Mesendoderm (in vitro differentiated cells): ENCODE data around the gene RIT2.

Source experiments
- DNase-seq: peaks from one replicate; pipeline ENCODE4 v3.0.0; 2013
- H2AK5ac ChIP-seq: 2 replicates; pipeline ENCODE4 v1.6.1; 2013; ENCODE audit warnings: low read length, inconsistent platforms
- H2BK120ac ChIP-seq: 2 replicates; pipeline ENCODE4 v1.6.1; 2013; ENCODE audit warnings: low read depth, mild to moderate bottlenecking, low read length, moderate library complexity, mixed read lengths
- H2BK15ac ChIP-seq: replicated peaks from 2 replicates; pipeline ENCODE4 v1.6.1; 2013; ENCODE audit warnings: low read depth, mild to moderate bottlenecking, moderate library complexity
- H2BK5ac ChIP-seq: 2 replicates; pipeline ENCODE4 v1.6.1; 2013; ENCODE audit warnings: low read length, inconsistent platforms
- H3K18ac ChIP-seq: 2 replicates; pipeline ENCODE4 v1.6.1; 2013; ENCODE audit warnings: mild to moderate bottlenecking, low read length, mixed read lengths
- H3K23ac ChIP-seq: one replicate; pipeline ENCODE4 v1.6.1; 2013; ENCODE audit warnings: low read length
- H3K27ac ChIP-seq: 2 replicates; pipeline ENCODE4 v1.5.1; 2013; ENCODE audit warnings: low read depth, mild to moderate bottlenecking, inconsistent platforms, low read length, moderate library complexity
- H3K27me3 ChIP-seq: 2 replicates; pipeline ENCODE4 v1.6.1; 2013; ENCODE audit warnings: low read length, control low read depth, mild to moderate bottlenecking, inconsistent platforms; ENCODE audit not compliant: insufficient read depth, poor library complexity
- H3K36me3 ChIP-seq: 2 replicates; pipeline ENCODE4 v1.6.1; 2013; ENCODE audit warnings: low read length, inconsistent platforms; ENCODE audit not compliant: control insufficient read depth, insufficient read depth
- H3K4ac ChIP-seq: one replicate; pipeline ENCODE4 v1.6.1; 2013; ENCODE audit warnings: low read depth, mild to moderate bottlenecking, low read length, moderate library complexity
- H3K4me1 ChIP-seq: 2 replicates; pipeline ENCODE4 v1.6.1; 2013; ENCODE audit warnings: low read depth, low read length, inconsistent platforms; ENCODE audit not compliant: control insufficient read depth
- H3K4me2 ChIP-seq: 2 replicates; pipeline ENCODE4 v1.6.1; 2013; ENCODE audit warnings: low read length
- H3K4me3 ChIP-seq: 2 replicates; pipeline ENCODE4 v1.5.1; 2013; ENCODE audit warnings: mild to moderate bottlenecking, low read length
- H3K56ac ChIP-seq: one replicate; pipeline ENCODE4 v1.6.1; 2013; ENCODE audit warnings: low read length
- H3K79me1 ChIP-seq: 2 replicates; pipeline ENCODE4 v1.6.1; 2013; ENCODE audit warnings: low read length, inconsistent platforms
- H3K79me2 ChIP-seq: 2 replicates; pipeline ENCODE4 v1.6.1; 2013; ENCODE audit warnings: mild to moderate bottlenecking, low read length; ENCODE audit not compliant: control insufficient read depth, insufficient read depth
- H3K9ac ChIP-seq: 2 replicates; pipeline ENCODE4 v1.6.1; 2013; ENCODE audit warnings: low read length, inconsistent platforms
- H4K5ac ChIP-seq: one replicate; pipeline ENCODE4 v1.6.1; 2013; ENCODE audit warnings: low read length
- H4K8ac ChIP-seq: one replicate; pipeline ENCODE4 v1.6.1; 2013; ENCODE audit warnings: low read depth, mild to moderate bottlenecking, control low read depth, low read length, moderate library complexity
- WGBS: extraction: QIAGEN DNeasy Blood & Tissue Kit; methylation state at CpG from one replicate; pipeline ENCODE4 v1.1.7; 2013; ENCODE audit warnings: low lambda C conversion rate, missing lambda C conversion rate; ENCODE audit not compliant: insufficient coverage; ENCODE audit errors: extremely low coverage; 5-methylcytosine and 5-hydroxymethylcytosine counted together

RIT2 gene

GRCh38 chr18:43113220-43113895 lies 2.1 kb downstream of the RIT2 start:
- WGBS, result no CpG with 5 or more reads among the region's 2 CpGs
- Histone ChIP-seq H2BK5ac (no peak overlapping the region), H3K27me3 (no peaks in the 10 kb centered on the region)

GRCh38 chr18:43108882-43109281 lies 6.6 kb downstream of the RIT2 start:
- Histone ChIP-seq H3K9ac (no peak overlapping the region), H3K23ac (no peak overlapping the region), H3K27me3 (no peaks in the 10 kb centered on the region), H3K27ac (no peak overlapping the region), H3K4me3 (no peak overlapping the region), H3K4me1 (peaks cover 5% of the 10 kb centered on the region), H3K4ac (no peak overlapping the region), H2AK5ac (no peak overlapping the region), H4K5ac (no peak overlapping the region), H2BK15ac (no peak overlapping the region), H3K79me1 (no peaks in the 10 kb centered on the region), H2BK120ac (no peak overlapping the region), H3K18ac (peak overlapping the region; percentile 56), H3K4me2 (no peak overlapping the region), H3K36me3 (no peaks in the 10 kb centered on the region), H3K79me2 (no peaks in the 10 kb centered on the region), H4K8ac (no peak overlapping the region), H2BK5ac (no peak overlapping the region), H3K56ac (no peak overlapping the region)
- DNase-seq, result no peak
- whole genome bisulfite sequencing, result no CpG with 5 or more reads among the region's 4 CpGs

More at GRCh38 chr18:43113220-43113895, 2.1 kb downstream of the RIT2 start:
- no peak overlapping the region for H3K56ac ChIP-seq
- H3K18ac ChIP-seq, result no peak overlapping the region
- no peaks in the 10 kb centered on the region for H3K79me2 ChIP-seq
- no peaks in the 10 kb centered on the region for H3K4me1 ChIP-seq
- no peak overlapping the region for H4K5ac ChIP-seq
- no peak overlapping the region for H2BK15ac ChIP-seq
- H4K8ac ChIP-seq, result no peak overlapping the region
- H3K23ac ChIP-seq, result no peak overlapping the region
- H3K27ac ChIP-seq, result no peak overlapping the region
- H3K79me1 ChIP-seq, result no peaks in the 10 kb centered on the region
- H3K9ac ChIP-seq, result no peak overlapping the region
- no peak overlapping the region for H2BK120ac ChIP-seq
- no peak overlapping the region for H3K4ac ChIP-seq
- H3K4me2 ChIP-seq, result no peak overlapping the region
- DNase-seq, result no peak
- H3K36me3 ChIP-seq, result no peaks in the 10 kb centered on the region
- H2AK5ac ChIP-seq, result no peak overlapping the region
- no peak overlapping the region for H3K4me3 ChIP-seq

GRCh38 chr18:43108469-43108868 lies 7.0 kb downstream of the RIT2 start:
- no peaks in the 10 kb centered on the region for H3K79me1 ChIP-seq
- no peak overlapping the region for H4K5ac ChIP-seq
- no peak overlapping the region for H3K4ac ChIP-seq
- H3K27ac ChIP-seq, result no peak overlapping the region
- no peak overlapping the region for H4K8ac ChIP-seq
- H3K56ac ChIP-seq, result no peak overlapping the region
- H2AK5ac ChIP-seq, result no peak overlapping the region
- peak overlapping the region; percentile 67 for H2BK5ac ChIP-seq
- no peak overlapping the region for H2BK120ac ChIP-seq
- H3K27me3 ChIP-seq, result no peaks in the 10 kb centered on the region
- H3K36me3 ChIP-seq, result no peaks in the 10 kb centered on the region
- H3K4me2 ChIP-seq, result no peak overlapping the region
- no peak overlapping the region for H3K23ac ChIP-seq
- no peak overlapping the region for H3K9ac ChIP-seq
- H3K79me2 ChIP-seq, result no peaks in the 10 kb centered on the region
- no peak overlapping the region for H3K4me3 ChIP-seq
- no peak overlapping the region for H2BK15ac ChIP-seq
- peak overlapping the region; percentile 56 for H3K18ac ChIP-seq
- WGBS, result no CpG with 5 or more reads among the region's 4 CpGs
- H3K4me1 ChIP-seq, result peaks cover 5% of the 10 kb centered on the region
- DNase-seq, result no peak

DNA sequence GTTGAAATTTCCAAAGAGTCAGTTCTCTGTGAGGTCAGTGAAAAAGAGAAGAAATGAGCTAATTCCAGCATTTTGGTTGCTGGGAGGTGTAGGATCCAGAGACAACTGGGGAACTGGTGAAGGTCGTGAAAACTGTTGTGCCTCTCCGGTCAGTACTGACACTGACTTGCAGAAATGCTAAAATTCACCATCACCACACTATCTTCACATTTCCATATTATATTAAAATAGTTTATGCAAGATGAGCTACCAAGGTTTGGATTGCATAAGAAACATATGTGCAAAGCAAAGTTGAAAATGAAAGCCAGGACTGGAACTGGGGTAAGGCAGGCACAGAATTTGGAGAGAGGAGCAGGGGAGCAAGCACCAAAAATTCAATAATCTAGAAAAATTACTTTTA lies 21.8 kb downstream of the RIT2 start:
- H3K18ac ChIP-seq, result no peak overlapping the region
- no peak overlapping the region for H3K27ac ChIP-seq
- no CpG with 5 or more reads among the region's 2 CpGs for WGBS
- H2BK120ac ChIP-seq, result no peak overlapping the region
- H2BK5ac ChIP-seq, result no peak overlapping the region
- no peak overlapping the region for H3K4ac ChIP-seq
- H3K27me3 ChIP-seq, result no peaks in the 10 kb centered on the region
- H4K8ac ChIP-seq, result no peak overlapping the region
- H3K36me3 ChIP-seq, result no peaks in the 10 kb centered on the region
- H3K79me2 ChIP-seq, result no peaks in the 10 kb centered on the region
- no peak overlapping the region for H3K23ac ChIP-seq
- H2BK15ac ChIP-seq, result no peak overlapping the region
- H2AK5ac ChIP-seq, result no peak overlapping the region
- H3K4me2 ChIP-seq, result no peak overlapping the region
- no peak overlapping the region for H3K9ac ChIP-seq
- no peak overlapping the region for H4K5ac ChIP-seq
- no peaks in the 10 kb centered on the region for H3K4me1 ChIP-seq
- H3K4me3 ChIP-seq, result no peak overlapping the region
- no peak overlapping the region for H3K56ac ChIP-seq
- no peak for DNase-seq
- H3K79me1 ChIP-seq, result no peaks in the 10 kb centered on the region

GRCh38 chr18:43092539-43092938 lies 22.9 kb downstream of the RIT2 start:
- DNase-seq, result no peak
- H3K27ac ChIP-seq, result no peak overlapping the region
- no peak overlapping the region for H3K56ac ChIP-seq
- H3K4ac ChIP-seq, result no peak overlapping the region
- H3K4me2 ChIP-seq, result no peak overlapping the region
- H2BK5ac ChIP-seq, result no peak overlapping the region
- no peak overlapping the region for H4K8ac ChIP-seq
- H3K36me3 ChIP-seq, result no peaks in the 10 kb centered on the region
- H3K9ac ChIP-seq, result no peak overlapping the region
- no peaks in the 10 kb centered on the region for H3K4me1 ChIP-seq
- no peak overlapping the region for H2BK120ac ChIP-seq
- no peak overlapping the region for H3K4me3 ChIP-seq
- no peaks in the 10 kb centered on the region for H3K79me1 ChIP-seq
- H2BK15ac ChIP-seq, result no peak overlapping the region
- WGBS, result no CpG with 5 or more reads among the region's 5 CpGs
- no peak overlapping the region for H4K5ac ChIP-seq
- no peak overlapping the region for H3K18ac ChIP-seq
- no peaks in the 10 kb centered on the region for H3K79me2 ChIP-seq
- no peak overlapping the region for H2AK5ac ChIP-seq
- H3K23ac ChIP-seq, result no peak overlapping the region
- H3K27me3 ChIP-seq, result no peaks in the 10 kb centered on the region

DNA sequence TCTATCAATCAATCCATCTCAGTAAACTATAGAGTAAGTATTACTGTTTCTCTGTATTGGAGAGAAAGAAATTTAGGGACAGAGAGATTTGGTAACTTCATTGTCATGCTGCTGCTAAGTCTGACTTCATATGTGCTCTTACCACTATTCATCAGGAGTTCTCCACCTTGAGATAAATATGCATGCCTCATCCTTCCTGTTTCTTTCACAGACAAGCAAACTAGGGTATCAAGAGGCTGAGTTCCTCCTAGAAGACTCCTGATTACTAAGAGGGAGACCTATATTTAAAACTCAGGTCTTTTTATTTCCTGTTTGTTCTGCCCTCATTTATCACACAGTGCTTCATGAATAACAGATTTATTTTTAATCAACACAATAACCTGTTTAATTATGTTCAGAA lies 34.1 kb downstream of the RIT2 start:
- H2BK120ac ChIP-seq, result no peak overlapping the region
- H3K36me3 ChIP-seq, result no peaks in the 10 kb centered on the region

More for the DNA sequence above, 34.1 kb downstream of the RIT2 start:
- Histone ChIP-seq H3K27me3 (no peaks in the 10 kb centered on the region), H3K9ac (no peak overlapping the region), H4K8ac (no peak overlapping the region), H2AK5ac (no peak overlapping the region), H3K79me2 (no peaks in the 10 kb centered on the region), H3K79me1 (no peaks in the 10 kb centered on the region), H2BK15ac (no peak overlapping the region), H3K4me1 (no peaks in the 10 kb centered on the region), H3K27ac (no peak overlapping the region), H3K4me2 (no peak overlapping the region), H3K4ac (no peak overlapping the region), H3K4me3 (no peak overlapping the region), H3K56ac (no peak overlapping the region), H3K23ac (no peak overlapping the region), H3K18ac (no peak overlapping the region), H4K5ac (no peak overlapping the region), H2BK5ac (no peak overlapping the region)
- peak; percentile 47 for DNase-seq
